Endothelial cell of umbilical vein (primary cell): ENCODE measurements around the gene LRP1B. TPM values are rescaled to one million over a fixed set of nuclear protein-coding genes. Genes with fewer than 3 reads are reported as not detected.

ENCODE experiments used
- BruUV-seq: library from RNA; stranded (reverse); fragments of 400-500 nt; replicated peaks from 2 replicates; lab custom pipeline; 2021; lab: Mats Ljungman, UMichigan
- CTCF ChIA-PET: fragments of 300-600, 350-600 bp; sonication (Branson Sonifier 250); formaldehyde crosslinking; loops from one replicate; lab custom pipeline; 2021; ENCODE audit warnings: antibody characterized with exemption, inconsistent platforms; lab: Charles Lee
- POLR2A ChIA-PET: fragments of 300-600, 350-600 bp; sonication (Branson Sonifier 250); formaldehyde crosslinking; loops from one replicate; lab custom pipeline; 2021; ENCODE audit warnings: antibody characterized with exemption, inconsistent platforms; lab: Charles Lee
- DNase-seq: peaks from one replicate; pipeline ENCODE4 v3.0.0-alpha.2; 2011; ENCODE audit warnings: low read depth, low spot score
- FAIRE-seq: peaks from 2 replicates; lab custom pipeline; 2011; peaks lifted over from hg19 to GRCh38; lab: Jason Lieb, UNC
- H2AFZ ChIP-seq: 2 replicates; pipeline ENCODE4 v1.6.0; 2012; ENCODE audit warnings: low read depth, low read length, control low read depth, inconsistent platforms
- H3K27ac ChIP-seq: 2 replicates; pipeline ENCODE4 v1.5.1; 2011; ENCODE audit warnings: low read depth, mild to moderate bottlenecking, control low read depth, low read length, moderate library complexity; ENCODE audit not compliant: insufficient read depth
- H3K27me3 ChIP-seq, 2 experiments: 2 replicates each; pipeline versions ENCODE4 v1.6.0 to v1.6.1; 2011; ENCODE audit warnings: low read length in 2 of 2, mixed read lengths in 1 of 2; ENCODE audit not compliant: control insufficient read depth in 2 of 2, insufficient read depth in 2 of 2
- H3K36me3 ChIP-seq, 2 experiments: 2 replicates in 1 of 2; 3 replicates in 1 of 2; pipeline ENCODE4 v1.5.1; 2011; ENCODE audit warnings: low read length in 2 of 2, mild to moderate bottlenecking in 1 of 2, moderate library complexity in 1 of 2; ENCODE audit not compliant: control insufficient read depth in 2 of 2, insufficient read depth in 2 of 2; ENCODE audit errors: extremely low read depth in 1 of 2
- H3K4me1 ChIP-seq: 3 replicates; pipeline ENCODE4 v1.5.1; 2011; ENCODE audit warnings: mild to moderate bottlenecking, low read length; ENCODE audit not compliant: control insufficient read depth, insufficient read depth; ENCODE audit errors: extremely low read depth
- H3K4me2 ChIP-seq: 2 replicates; pipeline ENCODE4 v1.6.1; 2011; ENCODE audit warnings: low read length, control low read depth, mixed read lengths; ENCODE audit not compliant: insufficient read depth
- H3K4me3 ChIP-seq, 3 experiments: fragments of 200-600 bp in 1 of 3; sonication (generic), shearing (Covaris generic) in 1 of 3; replicated peaks in 1 of 3; 2 replicates each; pipeline ENCODE4 v1.5.1; 2011 to 2016; ENCODE audit warnings: control low read depth in 3 of 3, low read length in 3 of 3, mild to moderate bottlenecking in 2 of 3, inconsistent platforms in 1 of 3, low read depth in 1 of 3, moderate library complexity in 1 of 3; ENCODE audit not compliant: insufficient read depth in 1 of 3
- H3K79me2 ChIP-seq: 2 replicates; pipeline ENCODE4 v1.6.0; 2012; ENCODE audit warnings: low read length, inconsistent platforms; ENCODE audit not compliant: control insufficient read depth, insufficient read depth
- H3K9ac ChIP-seq: replicated peaks from 2 replicates; pipeline ENCODE3; 2011; ENCODE audit warnings: low read length, control low read depth; ENCODE audit not compliant: insufficient read depth; ENCODE audit errors: extremely low read depth
- H3K9me1 ChIP-seq: replicated peaks from 3 replicates; pipeline ENCODE4 v1.6.0; 2011; ENCODE audit warnings: mild to moderate bottlenecking, low read length; ENCODE audit not compliant: control insufficient read depth, insufficient read depth; ENCODE audit errors: extremely low read depth
- H3K9me3 ChIP-seq: replicated peaks from 2 replicates; pipeline ENCODE4 v1.5.1; 2012; ENCODE audit warnings: low read length, inconsistent platforms; ENCODE audit not compliant: control insufficient read depth, insufficient read depth
- H4K20me1 ChIP-seq: replicated peaks from 2 replicates; pipeline ENCODE3; 2011; ENCODE audit warnings: mild to moderate bottlenecking, low read length; ENCODE audit not compliant: control insufficient read depth, insufficient read depth; ENCODE audit errors: extremely low read depth
- EZH2 ChIP-seq: IDR thresholded peaks from 2 replicates; pipeline ENCODE4 v1.6.1; 2012; ENCODE audit warnings: borderline replicate concordance, low read depth, mild to moderate bottlenecking, moderate library complexity, low read length, inconsistent platforms; ENCODE audit not compliant: severe bottlenecking
- FOS ChIP-seq: IDR thresholded peaks from 2 replicates; pipeline ENCODE4 v1.6.1; 2011; ENCODE audit warnings: mild to moderate bottlenecking, low read length, moderate library complexity, borderline replicate concordance; ENCODE audit not compliant: insufficient read depth
- GATA2 ChIP-seq: IDR thresholded peaks from 2 replicates; pipeline ENCODE4 v1.7.0; 2011; ENCODE audit warnings: low read depth, mild to moderate bottlenecking, moderate library complexity, mixed read lengths, low read length; ENCODE audit not compliant: insufficient read length, insufficient read depth
- JUN ChIP-seq: IDR thresholded peaks from 2 replicates; pipeline ENCODE4 v1.6.1; 2011; ENCODE audit warnings: borderline replicate concordance, low read depth; ENCODE audit not compliant: insufficient read length, insufficient read depth
- MYC ChIP-seq: IDR thresholded peaks from one replicate; pipeline ENCODE4 v1.6.1; 2011; ENCODE audit warnings: mild to moderate bottlenecking, low read depth, low read length
- POLR2A ChIP-seq: IDR thresholded peaks from 2 replicates; pipeline ENCODE4 v1.6.1; 2012; ENCODE audit warnings: low read depth, mild to moderate bottlenecking, control low read depth, low read length
- POLR2AphosphoS5 ChIP-seq: IDR thresholded peaks from 2 replicates; pipeline ENCODE4 v1.6.1; 2012; ENCODE audit warnings: low read depth, mild to moderate bottlenecking, control low read depth, low read length, moderate library complexity; ENCODE audit not compliant: insufficient read depth
- dilution Hi-C: fragments of 300-500 bp; cut with MboI; formaldehyde crosslinking; loops from one replicate; pipeline ENCODE4 v1.15.0; 2019; ENCODE audit warnings: low sequenced_read_pairs; ENCODE audit not compliant: extremely low pct_ligation_motif_present
- intact Hi-C: fragments of 100-400 bp; cut with micrococcal nuclease; formaldehyde crosslinking; loops from one replicate; pipeline ENCODE4 v1.10.0; 2022
- polyA plus RNA-seq, 4 experiments: library from polyadenylated mRNA; depleted of rRNA in 3 of 4; stranded (reverse) in 3 of 4; unstranded in 1 of 4; fragments of >200 nt; gene quantifications; 2 replicates each; pipeline versions ENCODE4 v1.2.1 to v1.2.3, GENCODE V29; 2011 to 2012; ENCODE audit warnings: missing spikeins in 1 of 4
- total RNA-seq: library from RNA; stranded (reverse); gene quantifications from 2 replicates; pipeline ENCODE4 v1.2.3, GENCODE V29; 2021
- TF ChIP-seq, protein P1 (sequence below): IDR thresholded peaks from 2 replicates; pipeline ENCODE4 v1.6.1; 2011; ENCODE audit not compliant: insufficient read depth, insufficient read length
- TF ChIP-seq, protein P2 (sequence below), 2 donors: IDR thresholded peaks; 1 replicate in 1 of 2; 2 replicates in 1 of 2; pipeline ENCODE4 v1.5.1; 2011; ENCODE audit warnings: low read length in 2 of 2, mild to moderate bottlenecking in 2 of 2, moderate library complexity in 2 of 2, control low read depth in 1 of 2, inconsistent platforms in 1 of 2, low read depth in 1 of 2; ENCODE audit not compliant: insufficient read depth in 1 of 2; ENCODE audit errors: extremely low read depth in 1 of 2

Gene LRP1B
- total and polyA plus RNA-seq, 2 donors (not counting 3 experiments of a cell fraction or from before 2014, with no cell fraction given) = 0.03 to 0.07 TPM

DNA sequence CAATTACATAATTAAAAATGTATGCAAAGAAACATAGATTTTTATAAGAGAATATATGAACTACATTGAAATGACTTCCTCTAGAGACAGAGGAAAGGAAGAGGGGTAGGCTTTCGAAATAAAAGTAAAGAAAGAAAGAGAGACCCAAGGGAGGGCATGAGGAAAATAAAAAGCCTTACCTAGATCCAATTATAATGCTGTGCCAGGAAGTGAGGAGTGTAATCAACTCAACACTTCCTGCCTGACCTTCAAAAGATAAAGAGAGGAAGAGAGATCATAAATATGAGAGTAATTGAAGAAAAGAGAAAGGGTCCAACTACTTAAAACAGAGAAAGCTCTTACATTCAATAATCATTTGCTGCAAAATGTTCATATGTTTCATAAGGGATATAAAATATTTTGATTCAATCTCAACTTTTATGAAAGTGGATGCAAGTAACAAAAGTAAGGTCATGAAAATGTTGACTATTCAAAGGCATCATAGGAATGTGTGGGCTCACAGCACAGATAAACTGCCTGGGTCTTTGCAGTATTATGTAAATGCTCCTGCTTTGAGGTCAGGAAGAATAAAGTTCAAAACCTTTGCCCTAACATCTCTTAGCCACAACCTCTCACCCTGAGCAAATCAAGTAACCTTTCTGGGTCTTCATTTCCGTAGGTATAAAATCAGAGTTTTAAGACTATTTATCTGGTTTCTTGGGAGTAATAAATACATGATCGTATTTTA is 1237.7 kb downstream of the LRP1B start:
- no TSS peak for BruUV-seq
- H3K9me1 ChIP-seq = no peaks in the 10 kb centered on the region
- no peak overlapping the region for H2AFZ ChIP-seq
- no peak overlapping the region for H3K4me3 ChIP-seq
- H4K20me1 ChIP-seq = no peaks in the 10 kb centered on the region
- DNase-seq (no peak), FAIRE-seq (no peak)
- H3K27me3 ChIP-seq = no peaks in the 10 kb centered on the region
- ChIA-PET CTCF (interaction anchor here (1.4 kb wide), 1 partner anchor 29 kb away, joined by 3 read pairs; no protein-coding TSS in a partner anchor), POLR2A (no interaction called here)
- no peaks in the 10 kb centered on the region for H3K9me3 ChIP-seq
- H3K36me3 ChIP-seq = no peaks in the 10 kb centered on the region
- TF ChIP-seq GATA2 = no peak
- TF ChIP-seq POLR2A = no peak
- no peak for TF ChIP-seq JUN
- no peak for TF ChIP-seq FOS
- TF ChIP-seq, protein P1, sequence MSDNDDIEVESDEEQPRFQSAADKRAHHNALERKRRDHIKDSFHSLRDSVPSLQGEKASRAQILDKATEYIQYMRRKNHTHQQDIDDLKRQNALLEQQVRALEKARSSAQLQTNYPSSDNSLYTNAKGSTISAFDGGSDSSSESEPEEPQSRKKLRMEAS = no peak
- no peak for TF ChIP-seq POLR2AphosphoS5
- TF ChIP-seq MYC = no peak
- TF ChIP-seq, protein P2, sequence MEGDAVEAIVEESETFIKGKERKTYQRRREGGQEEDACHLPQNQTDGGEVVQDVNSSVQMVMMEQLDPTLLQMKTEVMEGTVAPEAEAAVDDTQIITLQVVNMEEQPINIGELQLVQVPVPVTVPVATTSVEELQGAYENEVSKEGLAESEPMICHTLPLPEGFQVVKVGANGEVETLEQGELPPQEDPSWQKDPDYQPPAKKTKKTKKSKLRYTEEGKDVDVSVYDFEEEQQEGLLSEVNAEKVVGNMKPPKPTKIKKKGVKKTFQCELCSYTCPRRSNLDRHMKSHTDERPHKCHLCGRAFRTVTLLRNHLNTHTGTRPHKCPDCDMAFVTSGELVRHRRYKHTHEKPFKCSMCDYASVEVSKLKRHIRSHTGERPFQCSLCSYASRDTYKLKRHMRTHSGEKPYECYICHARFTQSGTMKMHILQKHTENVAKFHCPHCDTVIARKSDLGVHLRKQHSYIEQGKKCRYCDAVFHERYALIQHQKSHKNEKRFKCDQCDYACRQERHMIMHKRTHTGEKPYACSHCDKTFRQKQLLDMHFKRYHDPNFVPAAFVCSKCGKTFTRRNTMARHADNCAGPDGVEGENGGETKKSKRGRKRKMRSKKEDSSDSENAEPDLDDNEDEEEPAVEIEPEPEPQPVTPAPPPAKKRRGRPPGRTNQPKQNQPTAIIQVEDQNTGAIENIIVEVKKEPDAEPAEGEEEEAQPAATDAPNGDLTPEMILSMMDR (IDR thresholded peaks at IDR 0.05; ENCODE audit: extremely low read depth in 1 of 2, insufficient read depth in 1 of 2, low read depth in 1 of 2, low read length in 2 of 2) = no peak
- no peak for TF ChIP-seq EZH2
- dilution Hi-C loops (no loop called here), intact Hi-C loops (no loop called here)
- H3K27ac ChIP-seq = no peak overlapping the region
- no peak overlapping the region for H3K9ac ChIP-seq
- no peak overlapping the region for H3K4me2 ChIP-seq
- H3K4me1 ChIP-seq = no peaks in the 10 kb centered on the region
- H3K79me2 ChIP-seq = no peaks in the 10 kb centered on the region
